DND-41 (cell line): ENCODE measurements around the gene ALDH5A1.

Source experiments
- CTCF ChIP-seq: IDR thresholded peaks from 2 replicates; pipeline ENCODE4 v1.5.1; 2012; ENCODE audit warnings: borderline replicate concordance, low read length, moderate library complexity, mild to moderate bottlenecking; ENCODE audit not compliant: poor library complexity, severe bottlenecking; ENCODE audit errors: extremely low read depth
- EZH2 ChIP-seq: IDR thresholded peaks from 3 replicates; pipeline ENCODE4 v1.6.1; 2012; ENCODE audit warnings: borderline replicate concordance, low read depth, mild to moderate bottlenecking, moderate library complexity, low read length, inconsistent platforms; ENCODE audit not compliant: severe bottlenecking

- TF ChIP-seq EZH2 (no peak), CTCF (no peak)
These were observed 39.7 kb upstream of the ALDH5A1 start for GRCh38 chr6:24455061-24455460.
